OCI-LY3 (cell line): ENCODE data around the gene HM13.

Experiments used
- EZH2phosphoT487 ChIP-seq: fragments of 200-600 bp; shearing (Covaris generic); IDR thresholded peaks from 2 replicates; pipeline ENCODE4 v1.6.1; 2018; ENCODE audit warnings: antibody characterized with exemption, mixed run types, low read depth
- TF ChIP-seq, protein P1 (sequence below): fragments of 200-600, 300-600 bp; sonication (generic); IDR thresholded peaks from 2 replicates; pipeline ENCODE4 v1.5.1; 2014; ENCODE audit warnings: antibody characterized with exemption, low read length, low read depth

DNA sequence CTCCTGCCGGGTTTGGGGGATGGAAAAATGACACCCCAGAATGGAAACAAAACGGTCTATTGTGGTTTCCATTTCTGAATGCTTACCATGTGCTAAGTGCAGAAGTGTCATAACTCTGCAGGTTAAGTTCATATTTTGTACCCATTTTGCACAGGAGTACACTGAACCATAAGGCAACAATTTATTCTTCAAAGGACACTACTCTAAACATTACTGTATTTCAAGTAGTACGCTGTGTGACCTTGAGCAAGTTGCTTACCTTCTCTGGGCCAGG, 81.1 kb downstream of the HM13 start:
- TF ChIP-seq, protein P1, sequence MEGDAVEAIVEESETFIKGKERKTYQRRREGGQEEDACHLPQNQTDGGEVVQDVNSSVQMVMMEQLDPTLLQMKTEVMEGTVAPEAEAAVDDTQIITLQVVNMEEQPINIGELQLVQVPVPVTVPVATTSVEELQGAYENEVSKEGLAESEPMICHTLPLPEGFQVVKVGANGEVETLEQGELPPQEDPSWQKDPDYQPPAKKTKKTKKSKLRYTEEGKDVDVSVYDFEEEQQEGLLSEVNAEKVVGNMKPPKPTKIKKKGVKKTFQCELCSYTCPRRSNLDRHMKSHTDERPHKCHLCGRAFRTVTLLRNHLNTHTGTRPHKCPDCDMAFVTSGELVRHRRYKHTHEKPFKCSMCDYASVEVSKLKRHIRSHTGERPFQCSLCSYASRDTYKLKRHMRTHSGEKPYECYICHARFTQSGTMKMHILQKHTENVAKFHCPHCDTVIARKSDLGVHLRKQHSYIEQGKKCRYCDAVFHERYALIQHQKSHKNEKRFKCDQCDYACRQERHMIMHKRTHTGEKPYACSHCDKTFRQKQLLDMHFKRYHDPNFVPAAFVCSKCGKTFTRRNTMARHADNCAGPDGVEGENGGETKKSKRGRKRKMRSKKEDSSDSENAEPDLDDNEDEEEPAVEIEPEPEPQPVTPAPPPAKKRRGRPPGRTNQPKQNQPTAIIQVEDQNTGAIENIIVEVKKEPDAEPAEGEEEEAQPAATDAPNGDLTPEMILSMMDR: no peak
- no peak for TF ChIP-seq EZH2phosphoT487
